GM19238 (cell line): ENCODE data around the gene ISLR.

Experiments
- DNase-seq: peaks from one replicate; pipeline ENCODE4 v3.0.0; 2011; ENCODE audit warnings: low spot score; ENCODE audit not compliant: insufficient read length

Gene ISLR

DNA sequence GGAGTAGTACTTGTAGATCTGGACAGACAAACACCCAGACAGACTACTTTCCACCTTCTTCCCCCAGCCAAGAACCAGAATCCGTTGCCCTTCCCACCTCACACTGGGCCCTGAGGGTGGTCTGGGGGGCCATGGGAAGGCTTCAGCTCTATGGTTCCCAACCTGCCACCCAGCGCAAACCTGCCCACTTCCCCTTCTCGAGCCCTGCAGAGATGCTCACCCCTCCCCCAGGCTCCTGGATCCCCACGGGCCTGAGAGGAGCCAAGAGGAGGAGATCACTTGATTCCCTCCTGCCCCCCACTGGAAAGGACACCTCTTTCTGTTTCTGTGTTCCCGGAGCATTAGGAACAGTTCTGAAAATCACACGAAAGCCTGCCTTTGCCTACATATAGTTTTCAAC lies 20.4 kb downstream of the ISLR start:
- DNase-seq, result no peak

GRCh38 chr15:74194572-74195559 lies 21.4 kb downstream of the ISLR start:
- no peak for DNase-seq

DNA sequence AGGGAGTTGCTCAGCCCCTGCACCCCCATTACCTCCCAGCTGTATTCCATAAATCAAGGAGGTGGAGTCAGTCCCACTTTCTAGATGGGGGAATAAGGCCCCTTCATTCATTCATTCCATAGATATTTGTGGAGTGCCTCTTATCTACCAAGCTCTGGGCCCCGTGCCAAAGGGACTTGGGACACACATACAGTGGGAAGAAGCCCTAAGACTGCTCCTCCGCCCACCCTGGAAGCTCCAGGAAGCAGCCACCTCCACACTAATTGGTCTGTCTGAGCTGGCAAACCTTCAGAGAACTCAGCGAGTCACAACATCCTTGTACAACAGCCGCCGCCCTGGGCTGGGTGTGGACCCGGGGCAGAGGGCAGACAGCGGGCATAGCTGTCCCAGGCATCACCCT lies 22.7 kb downstream of the ISLR start:
- no peak for DNase-seq

- DNase-seq, result no peak
These were observed 23.9 kb downstream of the ISLR start for GRCh38 chr15:74197176-74197965.

- no peak for DNase-seq
These were observed 25.8 kb downstream of the ISLR start for GRCh38 chr15:74199297-74199652.

- DNase-seq, result no peak
These were observed 26.9 kb downstream of the ISLR start for GRCh38 chr15:74200412-74200815.

DNA sequence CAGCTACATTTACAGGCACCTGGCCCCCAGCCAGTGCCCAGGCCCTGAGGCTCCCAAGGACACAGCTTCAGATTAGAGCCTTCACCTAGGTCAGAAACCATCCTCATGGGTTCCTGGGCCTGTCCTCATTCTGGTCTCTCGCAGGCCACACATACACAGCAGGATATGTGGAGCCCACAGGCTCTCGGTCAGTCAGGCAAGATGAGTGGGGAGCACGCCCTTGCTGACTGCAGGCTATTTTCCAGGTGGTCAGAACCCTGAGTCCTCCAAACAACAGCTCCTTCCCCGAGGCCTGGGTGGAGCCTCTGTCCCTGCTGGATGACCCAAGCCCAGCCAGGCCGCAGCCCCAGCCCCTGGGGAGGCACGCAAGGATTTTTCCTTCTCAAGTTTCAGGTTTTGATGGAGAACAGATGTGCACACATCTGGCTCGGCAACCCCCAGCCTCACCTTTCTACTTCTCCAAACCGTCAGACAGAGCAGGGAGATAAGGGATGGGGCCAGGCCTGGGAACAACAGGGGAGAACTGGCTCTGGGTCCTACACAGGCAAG lies 27.4 kb downstream of the ISLR start:
- DNase-seq, result no peak

DNA sequence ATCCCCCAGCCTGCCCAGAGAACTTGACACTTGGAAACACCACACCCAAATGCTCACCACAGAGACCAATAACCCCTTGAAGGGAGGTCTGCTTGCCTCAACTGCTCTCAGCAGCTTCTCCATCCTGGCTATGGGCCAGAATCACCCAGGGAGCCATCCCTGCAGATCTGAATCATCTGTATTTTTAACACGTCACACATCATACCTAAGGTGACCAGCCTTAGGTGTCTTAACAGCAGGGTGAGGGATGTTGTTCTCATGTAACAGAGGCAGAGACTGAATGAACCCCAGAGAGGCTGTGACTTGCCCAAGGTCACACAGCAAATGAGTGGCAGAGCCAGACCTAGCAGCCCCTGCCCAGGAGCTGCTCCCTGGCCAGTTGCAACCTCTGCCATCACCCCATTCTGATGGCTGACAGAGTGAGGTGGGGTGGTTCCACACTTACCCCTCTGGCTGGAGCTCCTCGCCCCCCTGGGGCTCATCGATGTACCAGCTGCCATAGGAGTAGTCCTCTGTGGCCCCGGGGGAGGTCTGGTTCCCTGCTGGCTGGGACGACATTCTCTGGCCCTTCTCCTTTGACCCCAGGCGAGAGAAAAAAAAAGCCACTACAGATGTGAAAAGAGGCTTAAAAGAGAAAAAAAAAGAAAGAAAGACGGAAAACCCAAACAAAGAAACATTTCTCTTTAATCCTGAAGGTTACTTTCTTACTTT lies 28.4 kb downstream of the ISLR start:
- DNase-seq, result no peak

- DNase-seq, result no peak
These were observed 29.2 kb downstream of the ISLR start, which contains the start of gene STRA6 for GRCh38 chr15:74202452-74203401. STRA6 (minus strand) TSS chr15:74202787; CDS start chr15:74202267, 520 bp downstream.

GRCh38 chr15:74203914-74204431 lies 30.5 kb downstream of the ISLR start:
- no peak for DNase-seq

DNA sequence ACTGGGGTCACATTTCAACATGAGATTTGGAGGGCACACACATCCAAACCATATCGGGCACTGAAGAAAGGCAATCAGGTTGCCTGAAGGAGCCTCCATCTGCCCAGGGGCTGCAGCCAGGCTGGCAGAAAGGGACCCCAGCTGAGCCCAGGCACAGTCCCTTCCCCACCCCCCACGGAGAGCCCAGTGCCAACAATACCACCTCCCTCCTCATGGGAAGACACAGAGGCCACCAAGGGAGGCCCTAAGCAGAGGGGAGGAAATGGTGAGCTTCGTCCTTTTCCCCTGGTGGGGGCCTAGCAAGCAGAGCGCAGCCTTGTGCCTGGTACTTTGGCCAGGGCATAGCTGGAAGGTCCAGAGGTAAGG lies 32.1 kb downstream of the ISLR start:
- DNase-seq, result no peak

GRCh38 chr15:74206801-74207281 lies 33.3 kb downstream of the ISLR start:
- DNase-seq, result no peak

DNA sequence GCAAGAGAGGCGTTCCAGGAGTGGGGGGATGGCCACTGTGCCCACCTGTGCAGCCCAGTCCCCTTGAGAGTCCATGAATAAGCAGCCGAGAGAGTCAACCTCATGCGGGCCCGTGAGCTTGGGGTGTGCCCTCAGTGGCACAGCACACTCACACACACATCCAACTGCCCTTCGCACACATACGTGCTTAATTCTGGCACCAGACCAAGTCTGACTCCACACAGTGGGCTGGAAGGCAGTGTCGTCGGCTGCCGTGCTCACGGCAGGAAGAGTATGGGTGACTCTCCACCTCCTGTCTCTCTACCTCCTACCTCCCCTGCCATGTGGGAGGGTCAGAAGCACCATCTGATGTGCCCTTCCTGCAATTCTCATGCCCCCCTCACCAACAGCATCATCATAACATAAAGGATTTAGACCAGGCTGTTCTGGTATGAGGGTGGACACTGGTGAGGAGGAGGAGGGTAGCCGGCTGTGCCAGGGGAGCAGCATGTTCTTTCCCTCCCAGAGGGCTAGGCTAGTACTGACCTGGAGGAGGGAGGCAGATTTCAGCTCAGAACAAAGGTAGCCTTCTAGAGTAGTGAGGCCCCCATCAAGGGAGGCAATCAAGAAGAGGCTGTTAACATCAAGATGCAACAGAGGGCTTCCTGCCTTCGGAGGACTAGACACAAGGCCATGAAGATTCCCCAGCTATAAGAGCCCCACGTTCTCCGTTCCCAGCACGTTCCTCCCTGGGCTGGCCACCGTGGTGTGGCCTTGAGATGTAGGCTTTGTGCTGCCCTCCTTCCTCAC lies 34.3 kb downstream of the ISLR start:
- no peak for DNase-seq

- no peak for DNase-seq
These were observed 35.0 kb downstream of the ISLR start for GRCh38 chr15:74208496-74208895.

DNA sequence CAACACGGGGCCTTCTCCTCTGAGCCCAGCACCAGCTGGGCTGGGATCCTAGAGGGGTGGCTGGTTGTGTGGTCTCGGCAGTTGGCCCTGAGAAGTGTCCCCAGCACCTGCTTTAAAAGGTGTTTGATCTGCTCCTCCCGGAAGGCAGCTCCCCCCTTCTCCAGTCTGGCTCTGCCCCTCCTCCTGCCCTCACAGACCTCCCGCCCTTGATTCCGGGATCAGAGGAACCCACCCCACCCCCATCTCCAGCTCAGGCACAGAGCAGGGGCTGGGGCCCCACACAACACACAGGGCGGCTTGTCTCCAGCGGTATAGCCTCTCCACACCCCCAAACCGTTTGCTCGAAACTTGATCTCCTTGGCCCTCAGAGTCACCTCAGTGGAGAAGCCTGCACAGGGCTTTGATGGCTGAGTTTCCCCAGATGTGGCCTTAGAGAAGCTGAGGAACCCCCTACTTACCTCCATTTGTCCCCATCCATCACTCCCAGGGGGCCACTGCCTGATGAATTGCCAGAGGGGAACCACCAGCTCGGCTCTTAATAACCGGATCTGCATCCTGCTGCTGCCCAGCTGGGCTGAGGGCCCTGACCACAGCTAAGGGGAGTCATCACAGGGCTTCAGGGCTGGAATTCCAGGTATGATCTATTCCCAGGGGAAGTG lies 35.5 kb downstream of the ISLR start:
- DNase-seq, result no peak

DNA sequence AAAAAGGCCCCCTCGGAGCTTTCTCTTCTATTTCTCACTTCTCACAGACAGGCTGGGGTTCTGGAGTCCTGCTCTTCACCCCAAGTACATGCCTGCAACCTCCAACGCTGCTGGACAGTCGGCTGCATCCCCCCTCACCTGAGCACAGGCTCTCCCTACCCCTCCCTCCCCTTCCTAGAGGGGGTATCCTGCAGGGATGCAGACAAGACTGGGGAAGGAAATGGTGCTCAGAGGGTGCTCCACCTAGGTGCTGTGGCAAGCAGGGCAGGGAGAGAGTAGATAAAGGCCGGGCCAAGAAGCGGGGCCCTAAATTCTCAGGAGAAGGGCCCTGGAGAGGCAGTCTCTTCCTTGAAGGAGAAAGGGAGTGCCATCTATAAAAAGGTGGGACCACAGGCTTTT lies 36.0 kb downstream of the ISLR start:
- no peak for DNase-seq

- DNase-seq, result no peak
These were observed 36.6 kb downstream of the ISLR start for GRCh38 chr15:74209997-74210671.

- no peak for DNase-seq
These were observed 37.2 kb downstream of the ISLR start for GRCh38 chr15:74210729-74211128.
